GM12878 (cell line): ENCODE data around the gene PCIF1. TPM values are rescaled to one million over a fixed set of nuclear protein-coding genes. Genes with fewer than 3 reads are reported as not detected.

Source experiments
- ATAC-seq: fragments of 200-7000 bp; cut with Tn5 transposase; 3 replicates; pipeline ENCODE4 v1.9.1; 2020; ENCODE audit warnings: mild to moderate bottlenecking, moderate library complexity
- BruUV-seq: library from RNA; stranded (reverse); fragments of 400-500 nt; replicated peaks from 2 replicates; lab custom pipeline; 2021; lab: Mats Ljungman, UMichigan
- CTCF ChIA-PET: fragments of 300-600 bp; sonication (Branson Sonifier 250); formaldehyde crosslinking; extraction: SDS; loops from one replicate; lab custom pipeline; 2021; ENCODE audit warnings: inconsistent platforms; lab: Yijun Ruan, JAX
- POLR2A ChIA-PET: fragments of 350-600 bp; formaldehyde crosslinking; extraction: SDS; loops from one replicate; lab custom pipeline; 2021; ENCODE audit warnings: inconsistent platforms; lab: Charles Lee
- RAD21 ChIA-PET: fragments of 300-600 bp; sonication (Branson Sonifier 250); formaldehyde crosslinking; loops from one replicate; lab custom pipeline; 2023; ENCODE audit warnings: antibody characterized with exemption; ENCODE audit not compliant: unreplicated experiment; lab: Charles Lee
- SMC1A ChIA-PET: fragments of 300-600 bp; sonication (Branson Sonifier 250); formaldehyde crosslinking; loops from one replicate; lab custom pipeline; 2023; ENCODE audit not compliant: unreplicated experiment, uncharacterized antibody; lab: Charles Lee
- DNase-seq: peaks from one replicate; pipeline ENCODE4 v3.0.0-alpha.2; 2011; ENCODE audit warnings: low read depth, low spot score
- FAIRE-seq: peaks from 3 replicates; lab custom pipeline; 2011; peaks lifted over from hg19 to GRCh38; lab: Jason Lieb, UNC
- H2AFZ ChIP-seq: 2 replicates; pipeline ENCODE4 v1.6.0; 2011; ENCODE audit warnings: low read depth, low read length, control low read depth; ENCODE audit not compliant: control insufficient read depth
- H3K27ac ChIP-seq: 2 replicates; pipeline ENCODE4 v1.5.1; 2011; ENCODE audit warnings: control low read depth; ENCODE audit not compliant: control insufficient read depth, insufficient read depth
- H3K27me3 ChIP-seq, 2 experiments: replicated peaks in 1 of 2; 2 replicates each; pipeline versions ENCODE4 v1.6.0 to v1.6.1; 2011; ENCODE audit warnings: low read length in 1 of 2; ENCODE audit not compliant: control insufficient read depth in 2 of 2, insufficient read depth in 2 of 2
- H3K36me3 ChIP-seq, 2 experiments: 2 replicates each; pipeline ENCODE4 v1.5.1; 2011; ENCODE audit warnings: low read length in 1 of 2; ENCODE audit not compliant: control insufficient read depth in 2 of 2, insufficient read depth in 2 of 2
- H3K4me1 ChIP-seq: 2 replicates; pipeline ENCODE4 v1.6.1; 2011; ENCODE audit warnings: mild to moderate bottlenecking, low read length, moderate library complexity, mixed read lengths; ENCODE audit not compliant: control insufficient read depth, insufficient read depth
- H3K4me2 ChIP-seq: 2 replicates; pipeline ENCODE4 v1.6.0; 2011; ENCODE audit warnings: control low read depth; ENCODE audit not compliant: control insufficient read depth, insufficient read depth
- H3K4me3 ChIP-seq: fragments of 200-600 bp; sonication (generic); 2 replicates; pipeline ENCODE4 v1.5.1; 2016
- H3K79me2 ChIP-seq: 2 replicates; pipeline ENCODE4 v1.6.0; 2011; ENCODE audit warnings: low read length; ENCODE audit not compliant: control insufficient read depth, insufficient read depth
- H3K9ac ChIP-seq: 2 replicates; pipeline ENCODE4 v1.8.0; 2011; ENCODE audit warnings: low read length, control low read depth, mixed read lengths; ENCODE audit not compliant: control insufficient read depth, insufficient read depth
- H3K9me3 ChIP-seq: replicated peaks from 3 replicates; pipeline ENCODE4 v1.5.1; 2011; ENCODE audit warnings: mild to moderate bottlenecking, low read length; ENCODE audit not compliant: control insufficient read depth, insufficient read depth
- H4K20me1 ChIP-seq: 2 replicates; pipeline ENCODE4 v1.6.0; 2011; ENCODE audit not compliant: control insufficient read depth, insufficient read depth
- CEBPB ChIP-seq, 2 experiments: fragments of 150-350 bp in 1 of 2; IDR thresholded peaks; 2 replicates each; pipeline ENCODE4 v1.6.1; 2012 to 2014; ENCODE audit warnings: low read depth in 2 of 2, low read length in 2 of 2, borderline replicate concordance in 1 of 2, inconsistent platforms in 1 of 2
- CREB1 ChIP-seq: IDR thresholded peaks from 2 replicates; pipeline ENCODE4 v1.6.1; 2012; ENCODE audit warnings: low read depth, mild to moderate bottlenecking, inconsistent platforms
- HDAC6 ChIP-seq: fragments of 200-600 bp; sonication (generic); IDR thresholded peaks from one replicate; pipeline ENCODE4 v1.8.0; 2017; ENCODE audit warnings: antibody characterized with exemption; ENCODE audit not compliant: unreplicated experiment
- IKZF1 ChIP-seq: fragments of 450-650 bp; conservative IDR thresholded peaks from 2 replicates; pipeline ENCODE4 v1.6.1; 2017; ENCODE audit warnings: antibody characterized with exemption, mild to moderate bottlenecking
- NFIC ChIP-seq: IDR thresholded peaks from 2 replicates; pipeline ENCODE4 v1.6.1; 2012; ENCODE audit warnings: low read depth, mild to moderate bottlenecking, inconsistent platforms, low read length, moderate library complexity
- NFYB ChIP-seq: IDR thresholded peaks from 2 replicates; pipeline ENCODE4 v1.6.1; 2011; ENCODE audit warnings: low read depth, mild to moderate bottlenecking, low read length, improper control_type of control experiment, moderate library complexity; ENCODE audit not compliant: insufficient read depth
- RBBP5 ChIP-seq: fragments of 200-600 bp; sonication (generic); conservative IDR thresholded peaks from 2 replicates; pipeline ENCODE4 v1.6.1; 2016
- TCF3 ChIP-seq: IDR thresholded peaks from 2 replicates; pipeline ENCODE4 v1.6.1; 2012; ENCODE audit warnings: low read depth, mild to moderate bottlenecking, low read length, borderline replicate concordance; ENCODE audit not compliant: insufficient read depth
- ZNF24 ChIP-seq: fragments of 450-650 bp; IDR thresholded peaks from 2 replicates; pipeline ENCODE4 v1.6.1; 2017; ENCODE audit warnings: antibody characterized with exemption, mild to moderate bottlenecking
- ZNF384 ChIP-seq: IDR thresholded peaks from 2 replicates; pipeline ENCODE4 v1.6.1; 2012; ENCODE audit warnings: low read depth, mild to moderate bottlenecking, low read length, improper control_type of control experiment, borderline replicate concordance
- WGBS: methylation state at CpG from one replicate; pipeline ENCODE4 v1.1.6; 2016; ENCODE audit warnings: low lambda C conversion rate; ENCODE audit not compliant: insufficient replicate concordance, insufficient coverage; ENCODE audit errors: missing lambda C conversion rate; 5-methylcytosine and 5-hydroxymethylcytosine counted together
- in situ Hi-C: fragments of 300-500 bp; cut with MboI; formaldehyde crosslinking; loops from 9 replicates; pipeline ENCODE4 v1.14.3; 2018; ENCODE audit warnings: mixed read lengths
- intact Hi-C: fragments of 100-400 bp; cut with micrococcal nuclease; formaldehyde crosslinking; loops from one replicate; pipeline ENCODE4 v1.14.2; 2022; ENCODE audit not compliant: unreplicated experiment
- polyA plus RNA-seq, 11 experiments: library from polyadenylated mRNA; depleted of rRNA in 4 of 11; unstranded in 6 of 11; stranded (reverse) in 5 of 11; fragments of >200 nt; fragmentation: Nextera tagmentation in 4 of 11; fragmentation: Illumina TruSeq in 1 of 11; extraction: Ambion mirVana in 4 of 11; extraction: Trizol in 1 of 11; gene quantifications; 1 replicate in 1 of 11; 2 replicates in 10 of 11; pipeline versions ENCODE4 v1.2.1 to v1.2.3, GENCODE V29; 2011 to 2016; ENCODE audit warnings: inconsistent platforms in 2 of 11, missing spikeins in 2 of 11, low read depth in 1 of 11
- total RNA-seq, 4 experiments: library from RNA; depleted of rRNA in 3 of 4; stranded (reverse); fragments of >200 nt in 3 of 4; fragmentation: Illumina TruSeq in 1 of 4; extraction: Trizol in 1 of 4; gene quantifications; 2 replicates each; pipeline versions ENCODE4 v1.2.1 to v1.2.3, GENCODE V29; 2013 to 2021
- TF ChIP-seq, protein P1 (sequence below): fragments of 450-650 bp; formaldehyde crosslinking; IDR thresholded peaks from 2 replicates; pipeline ENCODE4 v1.4.0; 2022; ENCODE audit warnings: mild to moderate bottlenecking, moderate library complexity
- TF ChIP-seq, protein P2 (sequence below): fragments of 450-650 bp; IDR thresholded peaks from 2 replicates; pipeline ENCODE4 v1.6.1; 2018; ENCODE audit warnings: mild to moderate bottlenecking, low read depth, moderate library complexity; ENCODE audit not compliant: partially characterized antibody
- TF ChIP-seq, protein P3 (sequence below): IDR thresholded peaks from 2 replicates; pipeline ENCODE4 v1.6.1; 2012; ENCODE audit warnings: low read depth, low read length, improper control_type of control experiment

Gene PCIF1
- total and polyA plus RNA-seq, 10 of the 15 experiments (the other 5 are each of a cell fraction or from before 2014, with no cell fraction given) = 8.4 to 32.9 (median 17.6) TPM

DNA sequence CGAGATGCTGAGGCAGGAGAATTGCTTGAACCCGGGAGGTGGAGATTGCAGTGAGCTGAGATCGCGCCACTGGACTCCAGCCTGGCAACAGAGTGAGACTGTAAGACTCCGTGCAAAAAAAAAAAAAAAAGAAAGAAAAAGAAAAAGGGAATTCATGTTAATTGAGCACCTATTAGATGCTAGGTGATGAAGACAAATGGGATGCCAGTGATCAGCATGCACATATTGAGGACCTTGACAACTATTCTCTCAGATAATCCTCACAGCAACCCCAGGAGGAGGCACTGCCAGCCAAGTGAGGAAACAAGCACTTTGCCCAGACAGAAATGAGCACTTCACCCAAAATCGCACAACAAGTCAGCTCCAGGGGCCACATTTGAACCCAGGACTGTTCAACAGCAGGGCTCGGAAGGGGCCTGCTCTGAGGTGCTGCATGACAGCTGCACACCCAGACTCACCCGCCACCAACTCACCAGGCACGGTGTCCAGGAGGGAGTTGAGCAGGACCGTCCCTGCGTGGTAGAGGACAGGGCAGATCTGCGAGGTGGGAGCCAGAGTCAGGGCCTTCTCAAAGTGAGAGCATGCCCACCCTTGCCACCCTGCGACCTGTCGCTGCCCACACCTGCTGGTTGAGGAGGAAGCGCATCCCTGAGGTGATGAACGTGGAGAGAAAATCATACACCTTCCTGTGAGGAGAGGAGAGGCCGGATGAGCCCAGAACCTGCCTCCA lies 27.1 kb upstream of the PCIF1 start:
- H3K4me2 ChIP-seq = no peak overlapping the region
- ATAC-seq (no peak), DNase-seq (no peak)
- peaks cover 13% of the 10 kb centered on the region for H3K4me1 ChIP-seq
- intact Hi-C loops = no loop called here
- no peaks in the 10 kb centered on the region for H4K20me1 ChIP-seq
- H3K36me3 ChIP-seq = no peaks in the 10 kb centered on the region
- H3K9me3 ChIP-seq = no peaks in the 10 kb centered on the region
- ChIA-PET RAD21 (no interaction called here), SMC1A (no interaction called here)
- no TSS peak for BruUV-seq
- no peak overlapping the region for H3K4me3 ChIP-seq
- WGBS = 91% methylated on average over 16 of the region's 17 CpGs
- no peak for TF ChIP-seq IKZF1
- TF ChIP-seq, protein P1, sequence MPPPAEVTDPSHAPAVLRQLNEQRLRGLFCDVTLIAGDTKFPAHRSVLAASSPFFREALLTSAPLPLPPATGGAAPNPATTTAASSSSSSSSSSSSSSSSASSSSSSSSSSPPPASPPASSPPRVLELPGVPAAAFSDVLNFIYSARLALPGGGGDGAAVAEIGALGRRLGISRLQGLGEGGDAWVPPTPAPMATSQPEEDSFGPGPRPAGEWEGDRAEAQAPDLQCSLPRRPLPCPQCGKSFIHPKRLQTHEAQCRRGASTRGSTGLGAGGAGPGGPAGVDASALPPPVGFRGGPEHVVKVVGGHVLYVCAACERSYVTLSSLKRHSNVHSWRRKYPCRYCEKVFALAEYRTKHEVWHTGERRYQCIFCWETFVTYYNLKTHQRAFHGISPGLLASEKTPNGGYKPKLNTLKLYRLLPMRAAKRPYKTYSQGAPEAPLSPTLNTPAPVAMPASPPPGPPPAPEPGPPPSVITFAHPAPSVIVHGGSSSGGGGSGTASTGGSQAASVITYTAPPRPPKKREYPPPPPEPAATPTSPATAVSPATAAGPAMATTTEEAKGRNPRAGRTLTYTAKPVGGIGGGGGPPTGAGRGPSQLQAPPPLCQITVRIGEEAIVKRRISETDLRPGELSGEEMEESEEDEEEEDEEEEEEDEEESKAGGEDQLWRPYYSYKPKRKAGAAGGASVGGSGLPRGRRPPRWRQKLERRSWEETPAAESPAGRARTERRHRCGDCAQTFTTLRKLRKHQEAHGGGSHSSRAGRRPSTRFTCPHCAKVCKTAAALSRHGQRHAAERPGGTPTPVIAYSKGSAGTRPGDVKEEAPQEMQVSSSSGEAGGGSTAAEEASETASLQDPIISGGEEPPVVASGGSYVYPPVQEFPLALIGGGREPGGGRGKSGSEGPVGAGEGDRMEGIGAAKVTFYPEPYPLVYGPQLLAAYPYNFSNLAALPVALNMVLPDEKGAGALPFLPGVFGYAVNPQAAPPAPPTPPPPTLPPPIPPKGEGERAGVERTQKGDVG (CRISPR knock-in tag) = no peak
- TF ChIP-seq ZNF384 = no peak
- no peak for TF ChIP-seq ZNF24
- no peak for TF ChIP-seq HDAC6
- TF ChIP-seq RBBP5 = no peak
- no peak for TF ChIP-seq NFYB
- TF ChIP-seq TCF3 = no peak
- TF ChIP-seq CEBPB (IDR thresholded peaks at IDR 0.05; ENCODE audit: borderline replicate concordance in 1 of 2, low read depth in 2 of 2, low read length in 2 of 2) = no peak
- TF ChIP-seq, protein P2, sequence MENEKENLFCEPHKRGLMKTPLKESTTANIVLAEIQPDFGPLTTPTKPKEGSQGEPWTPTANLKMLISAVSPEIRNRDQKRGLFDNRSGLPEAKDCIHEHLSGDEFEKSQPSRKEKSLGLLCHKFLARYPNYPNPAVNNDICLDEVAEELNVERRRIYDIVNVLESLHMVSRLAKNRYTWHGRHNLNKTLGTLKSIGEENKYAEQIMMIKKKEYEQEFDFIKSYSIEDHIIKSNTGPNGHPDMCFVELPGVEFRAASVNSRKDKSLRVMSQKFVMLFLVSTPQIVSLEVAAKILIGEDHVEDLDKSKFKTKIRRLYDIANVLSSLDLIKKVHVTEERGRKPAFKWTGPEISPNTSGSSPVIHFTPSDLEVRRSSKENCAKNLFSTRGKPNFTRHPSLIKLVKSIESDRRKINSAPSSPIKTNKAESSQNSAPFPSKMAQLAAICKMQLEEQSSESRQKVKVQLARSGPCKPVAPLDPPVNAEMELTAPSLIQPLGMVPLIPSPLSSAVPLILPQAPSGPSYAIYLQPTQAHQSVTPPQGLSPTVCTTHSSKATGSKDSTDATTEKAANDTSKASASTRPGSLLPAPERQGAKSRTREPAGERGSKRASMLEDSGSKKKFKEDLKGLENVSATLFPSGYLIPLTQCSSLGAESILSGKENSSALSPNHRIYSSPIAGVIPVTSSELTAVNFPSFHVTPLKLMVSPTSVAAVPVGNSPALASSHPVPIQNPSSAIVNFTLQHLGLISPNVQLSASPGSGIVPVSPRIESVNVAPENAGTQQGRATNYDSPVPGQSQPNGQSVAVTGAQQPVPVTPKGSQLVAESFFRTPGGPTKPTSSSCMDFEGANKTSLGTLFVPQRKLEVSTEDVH = no peak
- no peak for TF ChIP-seq CREB1
- TF ChIP-seq NFIC = no peak
- TF ChIP-seq, protein P3, sequence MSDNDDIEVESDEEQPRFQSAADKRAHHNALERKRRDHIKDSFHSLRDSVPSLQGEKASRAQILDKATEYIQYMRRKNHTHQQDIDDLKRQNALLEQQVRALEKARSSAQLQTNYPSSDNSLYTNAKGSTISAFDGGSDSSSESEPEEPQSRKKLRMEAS = no peak
- TF ChIP-seq, all 136 proteins: peak for 0
- POLR2A ChIA-PET = interaction anchor here (0.6 kb wide), 1 partner anchor 290 kb away, joined by 3 read pairs; no protein-coding TSS in a partner anchor
- in situ Hi-C loops = no loop called here
- Histone ChIP-seq H3K27ac (no peak overlapping the region), H2AFZ (no peak overlapping the region), H3K27me3 (no peaks in the 10 kb centered on the region), H3K9ac (no peak overlapping the region), H3K79me2 (no peaks in the 10 kb centered on the region)
- FAIRE-seq = no peak
- CTCF ChIA-PET = interaction anchor here (1.2 kb wide), 1 partner anchor 108 kb away, joined by 3 read pairs; no protein-coding TSS in a partner anchor
